Keratinocyte (primary cell): ENCODE results near the gene ZNF503.

ENCODE experiments used
- EZH2 ChIP-seq: IDR thresholded peaks from one replicate; pipeline ENCODE4 v1.6.1; 2012; ENCODE audit warnings: inconsistent platforms, mild to moderate bottlenecking, low read length, moderate library complexity
- TF ChIP-seq, protein P1 (sequence below), 3 experiments: IDR thresholded peaks in 1 of 3; conservative IDR thresholded peaks in 1 of 3; optimal IDR thresholded peaks in 1 of 3; 2 replicates in 2 of 3; 3 replicates in 1 of 3; pipeline versions ENCODE3 to v1.5.1; 2011; ENCODE audit warnings: low read length in 3 of 3, mild to moderate bottlenecking in 3 of 3, moderate library complexity in 2 of 3, control low read depth in 1 of 3, inconsistent platforms in 1 of 3; ENCODE audit not compliant: insufficient read depth in 2 of 3; ENCODE audit errors: extremely low read depth in 1 of 3

DNA sequence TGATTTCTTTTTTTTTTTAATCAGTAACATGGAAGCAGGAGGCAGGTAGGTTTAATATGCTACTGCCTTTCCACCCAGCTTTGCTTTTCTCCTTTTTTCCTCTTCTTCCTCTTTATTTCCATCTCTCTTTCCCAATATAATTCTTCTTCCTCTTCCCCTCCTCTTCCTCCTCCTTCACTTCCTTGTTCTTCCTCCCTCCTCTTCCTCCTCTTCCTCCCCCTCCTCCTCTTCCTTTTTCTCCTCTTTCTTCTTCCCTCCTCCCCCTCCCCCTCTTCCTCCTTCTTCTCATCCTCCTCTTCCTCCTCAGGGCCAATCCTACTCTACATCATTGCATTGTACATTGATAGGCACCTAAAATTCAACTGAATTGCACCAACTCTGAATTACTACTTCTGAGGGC, 11.4 kb downstream of the ZNF503 start:
- TF ChIP-seq, protein P1, sequence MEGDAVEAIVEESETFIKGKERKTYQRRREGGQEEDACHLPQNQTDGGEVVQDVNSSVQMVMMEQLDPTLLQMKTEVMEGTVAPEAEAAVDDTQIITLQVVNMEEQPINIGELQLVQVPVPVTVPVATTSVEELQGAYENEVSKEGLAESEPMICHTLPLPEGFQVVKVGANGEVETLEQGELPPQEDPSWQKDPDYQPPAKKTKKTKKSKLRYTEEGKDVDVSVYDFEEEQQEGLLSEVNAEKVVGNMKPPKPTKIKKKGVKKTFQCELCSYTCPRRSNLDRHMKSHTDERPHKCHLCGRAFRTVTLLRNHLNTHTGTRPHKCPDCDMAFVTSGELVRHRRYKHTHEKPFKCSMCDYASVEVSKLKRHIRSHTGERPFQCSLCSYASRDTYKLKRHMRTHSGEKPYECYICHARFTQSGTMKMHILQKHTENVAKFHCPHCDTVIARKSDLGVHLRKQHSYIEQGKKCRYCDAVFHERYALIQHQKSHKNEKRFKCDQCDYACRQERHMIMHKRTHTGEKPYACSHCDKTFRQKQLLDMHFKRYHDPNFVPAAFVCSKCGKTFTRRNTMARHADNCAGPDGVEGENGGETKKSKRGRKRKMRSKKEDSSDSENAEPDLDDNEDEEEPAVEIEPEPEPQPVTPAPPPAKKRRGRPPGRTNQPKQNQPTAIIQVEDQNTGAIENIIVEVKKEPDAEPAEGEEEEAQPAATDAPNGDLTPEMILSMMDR (optimal IDR thresholded peaks at IDR 0.05 in 1 of 3, IDR thresholded peaks at IDR 0.05 in 1 of 3, conservative IDR thresholded peaks at IDR 0.05 in 1 of 3; ENCODE audit: extremely low read depth in 1 of 3, insufficient read depth in 2 of 3, low read length in 3 of 3), result no peak
- no peak for TF ChIP-seq EZH2
